RWPE2 (cell line): ENCODE measurements around the gene USP15.

Source experiments
- ATAC-seq: fragments of 200-7000 bp; cut with Tn5 transposase; 3 replicates; pipeline ENCODE4 v1.9.1; 2021; ENCODE audit warnings: low read depth
- DNase-seq: peaks from one replicate; pipeline ENCODE4 v3.0.0-alpha.2; 2020; ENCODE audit warnings: low spot score
- H3K27ac ChIP-seq: fragments of 450-650 bp; 2 replicates; pipeline ENCODE4 v1.5.1; 2017; ENCODE audit warnings: mild to moderate bottlenecking; ENCODE audit not compliant: poor library complexity, severe bottlenecking
- H3K27me3 ChIP-seq: fragments of 250-450 bp; sonication (Bioruptor Pico); 2 replicates; pipeline ENCODE4 v1.5.1; 2021; ENCODE audit warnings: mild to moderate bottlenecking, moderate library complexity; ENCODE audit not compliant: insufficient read depth, poor library complexity, severe bottlenecking
- H3K36me3 ChIP-seq: fragments of 250-450 bp; sonication (Bioruptor Pico); 2 replicates; pipeline ENCODE4 v1.5.1; 2020; ENCODE audit warnings: low read depth, mild to moderate bottlenecking, moderate library complexity
- H3K4me1 ChIP-seq: fragments of 250-450 bp; sonication (Bioruptor Pico); 2 replicates; pipeline ENCODE4 v1.5.1; 2021; ENCODE audit warnings: mild to moderate bottlenecking, moderate library complexity; ENCODE audit not compliant: insufficient read depth, poor library complexity, severe bottlenecking
- H3K4me3 ChIP-seq: fragments of 250-450 bp; sonication (Bioruptor Pico); 2 replicates; pipeline ENCODE4 v1.5.1; 2021; ENCODE audit warnings: mild to moderate bottlenecking, moderate library complexity; ENCODE audit not compliant: severe bottlenecking
- H3K9me3 ChIP-seq: fragments of 250-450 bp; sonication (Bioruptor Pico); 2 replicates; pipeline ENCODE4 v1.5.1; 2021; ENCODE audit warnings: mild to moderate bottlenecking, moderate library complexity; ENCODE audit not compliant: severe bottlenecking
- TF ChIP-seq, protein P1 (sequence below): fragments of 450-650 bp; IDR thresholded peaks from one replicate; pipeline ENCODE4 v1.5.1; 2017; ENCODE audit warnings: mild to moderate bottlenecking, moderate library complexity; ENCODE audit not compliant: poor library complexity, severe bottlenecking

The USP15 gene

DNA sequence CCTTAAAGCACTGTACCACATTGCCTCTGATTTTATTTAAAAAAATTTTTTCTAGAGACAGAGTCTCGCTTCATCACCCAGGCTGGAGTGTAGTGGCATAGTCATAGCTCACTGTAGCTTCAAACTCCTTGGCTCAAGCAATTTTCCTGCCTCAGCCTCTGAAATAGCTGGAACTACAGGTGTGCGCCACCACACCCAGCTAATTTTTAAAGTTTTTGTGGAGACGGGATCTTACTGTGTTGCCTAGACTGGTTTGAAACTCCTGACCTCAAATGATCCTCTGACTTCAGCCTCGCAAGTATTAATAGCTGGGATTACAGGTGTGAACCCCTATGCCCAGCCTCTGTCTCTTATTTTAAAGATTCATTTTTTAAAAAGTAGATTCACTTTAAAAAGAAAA is 5.3 kb downstream of the USP15 start:
- no peak for ATAC-seq
- TF ChIP-seq, protein P1, sequence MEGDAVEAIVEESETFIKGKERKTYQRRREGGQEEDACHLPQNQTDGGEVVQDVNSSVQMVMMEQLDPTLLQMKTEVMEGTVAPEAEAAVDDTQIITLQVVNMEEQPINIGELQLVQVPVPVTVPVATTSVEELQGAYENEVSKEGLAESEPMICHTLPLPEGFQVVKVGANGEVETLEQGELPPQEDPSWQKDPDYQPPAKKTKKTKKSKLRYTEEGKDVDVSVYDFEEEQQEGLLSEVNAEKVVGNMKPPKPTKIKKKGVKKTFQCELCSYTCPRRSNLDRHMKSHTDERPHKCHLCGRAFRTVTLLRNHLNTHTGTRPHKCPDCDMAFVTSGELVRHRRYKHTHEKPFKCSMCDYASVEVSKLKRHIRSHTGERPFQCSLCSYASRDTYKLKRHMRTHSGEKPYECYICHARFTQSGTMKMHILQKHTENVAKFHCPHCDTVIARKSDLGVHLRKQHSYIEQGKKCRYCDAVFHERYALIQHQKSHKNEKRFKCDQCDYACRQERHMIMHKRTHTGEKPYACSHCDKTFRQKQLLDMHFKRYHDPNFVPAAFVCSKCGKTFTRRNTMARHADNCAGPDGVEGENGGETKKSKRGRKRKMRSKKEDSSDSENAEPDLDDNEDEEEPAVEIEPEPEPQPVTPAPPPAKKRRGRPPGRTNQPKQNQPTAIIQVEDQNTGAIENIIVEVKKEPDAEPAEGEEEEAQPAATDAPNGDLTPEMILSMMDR = no peak
- DNase-seq = no peak
- Histone ChIP-seq H3K36me3 (no peaks in the 10 kb centered on the region; the same call in none of the 2 replicates), H3K27ac (no peak overlapping the region), H3K4me3 (no peak overlapping the region), H3K9me3 (no peaks in the 10 kb centered on the region), H3K27me3 (no peaks in the 10 kb centered on the region), H3K4me1 (peaks cover 33% of the 10 kb centered on the region)

DNA sequence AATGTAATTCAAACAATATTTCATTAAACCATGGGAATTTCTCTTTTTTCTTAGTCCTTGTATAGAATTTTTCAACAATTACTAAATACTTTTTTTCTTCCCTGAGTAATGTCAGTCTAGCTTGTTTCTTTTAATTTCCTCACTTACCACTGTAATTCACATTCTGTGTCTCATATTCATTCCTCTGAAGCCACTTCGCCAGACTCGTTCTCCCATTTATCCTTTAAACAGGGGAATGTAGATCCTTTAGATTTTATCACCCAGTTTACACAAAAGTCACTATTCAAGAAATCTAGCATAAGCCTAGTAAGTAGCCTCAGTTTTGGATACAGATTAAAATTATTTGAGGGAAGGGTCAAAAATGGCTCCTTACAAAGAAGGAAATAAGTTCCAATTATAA is 6.8 kb downstream of the USP15 start:
- H3K9me3 ChIP-seq = no peaks in the 10 kb centered on the region
- no peaks in the 10 kb centered on the region; the same call in none of the 2 replicates for H3K36me3 ChIP-seq
- peaks cover 25% of the 10 kb centered on the region for H3K4me1 ChIP-seq
- H3K27me3 ChIP-seq = no peaks in the 10 kb centered on the region
- ATAC-seq (no peak), DNase-seq (no peak)
- no peak overlapping the region for H3K4me3 ChIP-seq
- TF ChIP-seq, protein P1 = no peak
- H3K27ac ChIP-seq = no peak overlapping the region

DNA sequence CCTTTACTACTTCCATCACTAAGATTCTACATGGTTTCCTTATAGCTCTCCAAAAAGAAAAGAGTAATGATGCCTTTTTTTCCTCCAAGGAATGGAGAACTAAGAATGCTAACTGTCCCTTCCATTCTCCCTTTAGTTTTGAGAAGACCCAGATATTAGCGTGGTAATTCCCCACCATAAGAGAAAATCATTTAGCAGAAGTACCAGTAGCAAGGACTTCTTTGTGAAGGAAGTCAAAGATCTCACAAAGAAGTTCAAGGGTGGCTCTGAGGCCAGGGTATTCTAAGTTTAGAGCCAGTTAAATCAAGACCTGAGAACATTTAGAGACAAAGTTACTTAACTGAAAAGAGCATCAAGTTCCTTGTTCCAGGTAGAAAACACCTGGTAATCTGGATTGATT is 7.3 kb downstream of the USP15 start:
- Histone ChIP-seq H3K9me3 (no peaks in the 10 kb centered on the region), H3K36me3 (no peaks in the 10 kb centered on the region; the same call in none of the 2 replicates), H3K4me3 (no peak overlapping the region), H3K27me3 (no peaks in the 10 kb centered on the region), H3K4me1 (peaks cover 25% of the 10 kb centered on the region), H3K27ac (peak overlapping the region; percentile 13)
- no peak for DNase-seq
- ATAC-seq = no peak
- TF ChIP-seq, protein P1 = no peak

DNA sequence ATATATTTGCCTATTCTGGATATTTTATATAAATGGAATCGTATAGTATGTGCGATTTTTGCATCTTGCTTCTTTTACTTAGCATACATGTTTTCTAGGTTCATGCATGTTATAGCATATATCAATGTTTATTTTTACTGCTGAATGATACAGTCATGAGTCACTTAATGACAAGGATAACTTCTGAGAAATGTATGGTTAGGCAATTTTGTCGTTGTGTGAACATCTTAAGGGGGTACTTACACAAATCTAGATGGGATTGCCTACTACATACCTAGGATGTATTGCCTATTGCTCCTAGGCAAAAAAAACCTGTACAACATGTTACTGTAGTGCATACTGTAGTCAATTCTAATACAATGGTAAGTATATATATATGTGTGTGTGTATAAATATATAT is 8.8 kb downstream of the USP15 start:
- no peaks in the 10 kb centered on the region for H3K9me3 ChIP-seq
- no peaks in the 10 kb centered on the region; the same call in 1 of the 2 replicates for H3K36me3 ChIP-seq
- H3K4me1 ChIP-seq = peaks cover 25% of the 10 kb centered on the region
- peak overlapping the region; percentile 13 for H3K27ac ChIP-seq
- DNase-seq = no peak
- peak; percentile 86 for ATAC-seq
- no peaks in the 10 kb centered on the region for H3K27me3 ChIP-seq
- TF ChIP-seq, protein P1 = no peak
- H3K4me3 ChIP-seq = no peak overlapping the region

DNA sequence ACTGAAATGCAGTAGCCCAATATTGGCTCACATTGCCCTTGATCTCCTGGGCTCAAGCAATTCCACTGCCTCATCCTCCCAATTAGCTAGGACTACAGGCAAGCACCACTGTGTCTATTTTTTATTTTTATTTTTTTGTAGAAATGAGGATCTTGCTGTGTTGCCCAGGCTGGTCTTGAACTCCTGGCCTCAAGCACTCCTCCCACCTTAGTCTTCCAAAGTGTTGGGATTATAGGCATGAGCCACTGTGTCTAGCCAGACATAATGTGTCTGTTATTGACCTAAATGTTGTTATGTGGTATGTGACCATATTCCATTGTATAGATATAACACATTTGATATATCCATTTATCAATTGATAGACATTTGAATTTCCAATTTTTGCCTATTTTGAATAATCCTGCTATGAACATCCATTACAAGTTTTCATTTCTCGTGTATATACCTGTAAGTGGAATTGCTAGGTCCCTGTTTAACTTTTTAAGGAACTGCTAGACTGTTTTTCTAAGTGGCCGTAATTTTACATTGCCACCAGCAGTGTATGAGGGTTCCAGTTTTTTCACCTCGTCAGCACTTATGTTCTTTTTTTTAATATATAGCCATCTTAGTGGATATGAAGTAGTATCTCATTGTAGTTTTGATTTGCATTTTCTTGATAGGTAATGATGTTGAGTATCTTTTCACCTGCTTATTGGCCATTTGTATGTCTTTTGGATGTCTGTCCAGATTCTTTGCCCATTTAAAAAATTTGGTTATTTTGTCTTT is 9.4 kb downstream of the USP15 start:
- Histone ChIP-seq H3K27ac (no peak overlapping the region), H3K9me3 (no peaks in the 10 kb centered on the region), H3K4me1 (peaks cover 22% of the 10 kb centered on the region), H3K4me3 (no peak overlapping the region), H3K27me3 (no peaks in the 10 kb centered on the region), H3K36me3 (no peaks in the 10 kb centered on the region; the same call in 1 of the 2 replicates)
- no peak for DNase-seq
- 0 out of 3 replicates have a peak, but pooled peaks have one; percentile 10 for ATAC-seq
- TF ChIP-seq, protein P1 = no peak
